SU-DHL-6 (cell line): ENCODE results near the gene NCS1.

Experiments used
- H2AFZ ChIP-seq: fragments of 200-600 bp; sonication (generic); 2 replicates; pipeline ENCODE4 v1.6.1; 2014; ENCODE audit warnings: low read depth, mild to moderate bottlenecking, moderate library complexity, mixed read lengths, antibody characterized with exemption, low read length; ENCODE audit not compliant: severe bottlenecking
- H3F3A ChIP-seq: fragments of 200-600 bp; shearing (Covaris generic); 2 replicates; pipeline ENCODE4 v1.6.0; 2016; ENCODE audit warnings: antibody characterized with exemption, mild to moderate bottlenecking; ENCODE audit not compliant: insufficient read depth
- H3K27ac ChIP-seq: fragments of 200-600 bp; sonication (generic); 2 replicates; pipeline ENCODE4 v1.5.1; 2016; ENCODE audit warnings: low read depth, mild to moderate bottlenecking, low read length, moderate library complexity, mixed read lengths
- H3K27me3 ChIP-seq: fragments of 200-600 bp; sonication (generic), shearing (Covaris generic); 2 replicates; pipeline ENCODE4 v1.6.0; 2014; ENCODE audit warnings: mild to moderate bottlenecking, low read length
- H3K36me3 ChIP-seq: fragments of 200-600 bp; sonication (generic); 2 replicates; pipeline ENCODE4 v1.6.1; 2014; ENCODE audit warnings: mild to moderate bottlenecking, low read length, mixed read lengths
- H3K4me2 ChIP-seq: fragments of 300-600, 200-600 bp; shearing (Covaris generic), sonication (generic); 2 replicates; pipeline ENCODE4 v1.6.0; 2014; ENCODE audit warnings: low read length, low read depth, mild to moderate bottlenecking; ENCODE audit not compliant: poor library complexity, severe bottlenecking
- H3K4me3 ChIP-seq: fragments of 200-600 bp; sonication (generic); 2 replicates; pipeline ENCODE4 v1.5.1; 2014; ENCODE audit warnings: antibody characterized with exemption, low read length, mild to moderate bottlenecking, mixed read lengths; ENCODE audit not compliant: insufficient read depth, poor library complexity, severe bottlenecking
- H3K79me2 ChIP-seq: fragments of 200-600 bp; sonication (generic); 2 replicates; pipeline ENCODE4 v1.6.1; 2014; ENCODE audit warnings: mild to moderate bottlenecking, low read length, moderate library complexity; ENCODE audit not compliant: insufficient read depth
- H3K9ac ChIP-seq: fragments of 200-600 bp; sonication (generic); 2 replicates; pipeline ENCODE4 v1.7.0; 2014; ENCODE audit warnings: mild to moderate bottlenecking, low read length
- H3K9me2 ChIP-seq: fragments of 200-600 bp; sonication (generic); replicated peaks from 2 replicates; pipeline ENCODE4 v1.6.1; 2014; ENCODE audit warnings: low read length; ENCODE audit not compliant: insufficient read depth
- H3K9me3 ChIP-seq: fragments of 200-600 bp; sonication (generic); 2 replicates; pipeline ENCODE4 v1.6.1; 2014; ENCODE audit warnings: low read length, mixed read lengths; ENCODE audit not compliant: insufficient read depth
- H4K20me1 ChIP-seq: fragments of 200-600 bp; sonication (generic); 2 replicates; pipeline ENCODE4 v1.6.1; 2014; ENCODE audit warnings: low read depth, mild to moderate bottlenecking, antibody characterized with exemption, low read length, moderate library complexity, mixed read lengths
- EZH2phosphoT487 ChIP-seq: fragments of 200-600 bp; sonication (generic), shearing (Covaris generic); conservative IDR thresholded peaks from 2 replicates; pipeline ENCODE4 v1.6.1; 2018; ENCODE audit warnings: mild to moderate bottlenecking, antibody characterized with exemption, low read length, moderate library complexity, mixed read lengths
- TF ChIP-seq, protein P1 (sequence below): fragments of 200-600 bp; sonication (generic); IDR thresholded peaks from one replicate; pipeline ENCODE4 v1.5.1; 2017; ENCODE audit warnings: antibody characterized with exemption, mild to moderate bottlenecking, low read length, moderate library complexity; ENCODE audit not compliant: insufficient read depth, poor library complexity, severe bottlenecking

Gene NCS1

GRCh38 chr9:130172161-130172857 lies at the start of gene NCS1:
Gene NCS1, plus strand, starts transcription at chr9:130172404. Its CDS starts 260 bp downstream, at chr9:130172664.
- Histone ChIP-seq H4K20me1 (no peaks in the 10 kb centered on the region), H3K9me3 (no peaks in the 10 kb centered on the region), H3K9me2 (no peaks in the 10 kb centered on the region), H3K79me2 (no peaks in the 10 kb centered on the region), H3K4me3 (no peak within 1 kb of the TSS), H3K27me3 (no peaks in the 10 kb centered on the region), H3K9ac (no peak within 1 kb of the TSS), H2AFZ (no peak within 1 kb of the TSS), H3K27ac (no peak within 1 kb of the TSS), H3K4me2 (no peak within 1 kb of the TSS), H3F3A (no peaks in the 10 kb centered on the region), H3K36me3 (no peaks in the 10 kb centered on the region)
- TF ChIP-seq, protein P1, sequence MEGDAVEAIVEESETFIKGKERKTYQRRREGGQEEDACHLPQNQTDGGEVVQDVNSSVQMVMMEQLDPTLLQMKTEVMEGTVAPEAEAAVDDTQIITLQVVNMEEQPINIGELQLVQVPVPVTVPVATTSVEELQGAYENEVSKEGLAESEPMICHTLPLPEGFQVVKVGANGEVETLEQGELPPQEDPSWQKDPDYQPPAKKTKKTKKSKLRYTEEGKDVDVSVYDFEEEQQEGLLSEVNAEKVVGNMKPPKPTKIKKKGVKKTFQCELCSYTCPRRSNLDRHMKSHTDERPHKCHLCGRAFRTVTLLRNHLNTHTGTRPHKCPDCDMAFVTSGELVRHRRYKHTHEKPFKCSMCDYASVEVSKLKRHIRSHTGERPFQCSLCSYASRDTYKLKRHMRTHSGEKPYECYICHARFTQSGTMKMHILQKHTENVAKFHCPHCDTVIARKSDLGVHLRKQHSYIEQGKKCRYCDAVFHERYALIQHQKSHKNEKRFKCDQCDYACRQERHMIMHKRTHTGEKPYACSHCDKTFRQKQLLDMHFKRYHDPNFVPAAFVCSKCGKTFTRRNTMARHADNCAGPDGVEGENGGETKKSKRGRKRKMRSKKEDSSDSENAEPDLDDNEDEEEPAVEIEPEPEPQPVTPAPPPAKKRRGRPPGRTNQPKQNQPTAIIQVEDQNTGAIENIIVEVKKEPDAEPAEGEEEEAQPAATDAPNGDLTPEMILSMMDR = no peak
- TF ChIP-seq EZH2phosphoT487 = no peak

GRCh38 chr9:130122456-130122855 lies 49.7 kb upstream of the NCS1 start:
- Histone ChIP-seq H3K9me3 (no peaks in the 10 kb centered on the region), H3F3A (peaks cover 24% of the 10 kb centered on the region), H3K9ac (peak overlapping the region; percentile 27; the same call in 1 of the 2 replicates), H4K20me1 (no peaks in the 10 kb centered on the region), H2AFZ (no peak overlapping the region), H3K27ac (peak overlapping the region; percentile 84), H3K36me3 (no peaks in the 10 kb centered on the region), H3K27me3 (no peaks in the 10 kb centered on the region), H3K4me3 (no peak overlapping the region), H3K4me2 (peak overlapping the region; percentile 29), H3K9me2 (no peaks in the 10 kb centered on the region), H3K79me2 (no peaks in the 10 kb centered on the region)
- TF ChIP-seq EZH2phosphoT487 = no peak
- TF ChIP-seq, protein P1 = no peak

DNA sequence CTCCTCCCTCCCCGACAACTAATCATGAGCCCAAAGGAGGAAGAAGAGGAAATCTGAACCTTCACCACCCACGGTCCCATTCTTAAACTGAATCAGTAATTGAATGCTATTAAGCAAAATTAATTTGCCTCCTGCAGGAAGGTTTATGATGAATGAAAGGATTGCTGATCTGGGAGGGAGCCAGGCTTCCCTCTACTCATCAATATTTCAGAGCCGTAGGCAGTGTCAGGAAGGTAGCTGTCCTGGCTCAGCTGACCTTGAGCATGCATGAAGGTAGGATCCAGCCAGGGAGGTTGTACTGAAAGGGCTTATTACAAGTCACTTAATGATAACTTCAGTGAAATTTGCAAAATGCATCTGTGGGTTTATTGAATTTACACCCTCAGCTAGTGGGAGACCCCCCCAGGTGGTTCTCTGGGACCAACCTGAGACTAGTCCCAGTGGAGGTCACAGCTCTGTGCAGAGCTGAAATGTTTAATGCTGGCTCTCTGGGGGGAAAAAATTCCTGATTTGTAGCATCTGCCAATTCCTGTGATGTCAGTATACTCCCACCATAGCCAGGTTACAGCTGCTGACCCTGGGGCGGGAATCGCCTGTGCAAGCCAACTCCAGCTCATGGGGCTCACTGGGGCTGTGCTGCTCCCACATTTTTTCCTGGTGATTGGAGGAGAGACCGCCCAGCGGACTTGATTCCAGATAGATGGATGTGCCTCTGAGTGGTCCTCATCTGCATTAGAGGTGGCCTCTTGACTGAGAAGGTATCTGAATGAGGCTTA lies 47.9 kb upstream of the NCS1 start:
- H3K9me2 ChIP-seq = no peaks in the 10 kb centered on the region
- H3F3A ChIP-seq = peaks cover 33% of the 10 kb centered on the region
- H3K27ac ChIP-seq = peak overlapping the region; percentile 84
- peak overlapping the region; percentile 2 for H3K4me2 ChIP-seq
- no peak for TF ChIP-seq EZH2phosphoT487
- TF ChIP-seq, protein P1 = no peak
- no peaks in the 10 kb centered on the region for H3K79me2 ChIP-seq
- H4K20me1 ChIP-seq = no peaks in the 10 kb centered on the region
- no peak overlapping the region for H3K9ac ChIP-seq
- H3K27me3 ChIP-seq = no peaks in the 10 kb centered on the region
- no peaks in the 10 kb centered on the region for H3K9me3 ChIP-seq
- H3K4me3 ChIP-seq = no peak overlapping the region
- no peaks in the 10 kb centered on the region for H3K36me3 ChIP-seq
- H2AFZ ChIP-seq = no peak overlapping the region
